Omental fat pad (tissue), 4 donors: ENCODE results near the gene AMBRA1. TPM values are rescaled to one million over a fixed set of nuclear protein-coding genes. Genes with fewer than 3 reads are reported as not detected.
"Not testable (repeated sequence)": the region's sequence is repeated elsewhere in the genome, so short reads cannot be mapped to it uniquely, and the experiment has no call there.

Experiments
- ATAC-seq: fragments of 150-250 bp; one replicate; pipeline ENCODE4 v1.9.1; 2016; ENCODE audit warnings: mild to moderate bottlenecking, moderate library complexity; ENCODE audit not compliant: low FRiP score
- DNase-seq: peaks from one replicate; pipeline ENCODE4 v3.0.0-alpha.2; 2019; ENCODE audit warnings: low spot score
- CTCF ChIP-seq, 3 donors: fragments of 450-650 bp; IDR thresholded peaks; one replicate each; pipeline ENCODE4 v1.5.1; 2016 to 2017; ENCODE audit warnings: antibody characterized with exemption in 3 of 3, mild to moderate bottlenecking in 3 of 3, moderate library complexity in 2 of 3
- total RNA-seq, 4 donors: library from RNA; depleted of rRNA; stranded (reverse); fragments of >200 nt; gene quantifications; one replicate each; pipeline ENCODE4 v1.1.0, GENCODE V29; 2016

AMBRA1 gene
- total RNA-seq, 4 donors from 2014 or later = 19.2 to 41.0 (median 23.5) TPM

GRCh38 chr11:46519351-46519750, 74.5 kb downstream of the AMBRA1 start:
- no peak for TF ChIP-seq CTCF (IDR thresholded peaks at IDR 0.05)
- ATAC-seq = no peak

GRCh38 chr11:46518928-46519327, 74.9 kb downstream of the AMBRA1 start:
- ATAC-seq, DNase-seq: not testable (repeated sequence)

More at GRCh38 chr11:46519351-46519750, 74.5 kb downstream of the AMBRA1 start:
- DNase-seq = no peak

GRCh38 chr11:46514370-46514769, 79.5 kb downstream of the AMBRA1 start:
- ATAC-seq (no peak), DNase-seq (no peak)
- no peak for TF ChIP-seq CTCF (IDR thresholded peaks at IDR 0.05)

- no peak for TF ChIP-seq CTCF (IDR thresholded peaks at IDR 0.05)
- DNase-seq (no peak), ATAC-seq (no peak)
These were observed 79.9 kb downstream of the AMBRA1 start for GRCh38 chr11:46513934-46514342.

- DNase-seq = no peak
- no peak for TF ChIP-seq CTCF (IDR thresholded peaks at IDR 0.05)
- no peak for ATAC-seq
These were observed 81.5 kb downstream of the AMBRA1 start for GRCh38 chr11:46512261-46512881.

GRCh38 chr11:46511342-46511741, 82.5 kb downstream of the AMBRA1 start:
- DNase-seq (no peak), ATAC-seq (no peak)
- no peak for TF ChIP-seq CTCF (IDR thresholded peaks at IDR 0.05)

- no peak for TF ChIP-seq CTCF (IDR thresholded peaks at IDR 0.05)
- no peak for ATAC-seq
- no peak for DNase-seq
These were observed 85.5 kb downstream of the AMBRA1 start for GRCh38 chr11:46508360-46508759.

- no peak for TF ChIP-seq CTCF (IDR thresholded peaks at IDR 0.05)
- DNase-seq (no peak), ATAC-seq (no peak)
These were observed 87.4 kb downstream of the AMBRA1 start for GRCh38 chr11:46506483-46506791.
